ENCODE measurements around the gene TPMT.

The TPMT gene

DNA sequence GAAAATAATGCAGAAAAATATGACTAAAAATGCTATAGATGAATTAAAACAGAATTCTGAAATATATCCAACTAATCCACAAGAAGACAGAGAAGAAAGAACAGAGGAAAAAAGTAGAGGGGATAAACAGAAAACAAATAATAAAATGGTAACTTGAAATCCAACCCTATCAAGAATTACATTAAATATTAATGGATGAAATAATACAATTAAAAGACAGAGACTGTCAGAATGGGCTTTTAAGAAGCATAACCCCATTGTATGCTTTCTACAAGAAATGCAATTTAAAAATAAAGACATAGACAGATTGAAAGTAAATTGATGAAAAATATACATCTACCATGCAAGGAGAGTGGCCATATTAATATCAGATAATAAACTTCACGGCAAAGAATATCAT lies 47.8 kb downstream of the TPMT start:
- no peak for DNase-seq

DNA sequence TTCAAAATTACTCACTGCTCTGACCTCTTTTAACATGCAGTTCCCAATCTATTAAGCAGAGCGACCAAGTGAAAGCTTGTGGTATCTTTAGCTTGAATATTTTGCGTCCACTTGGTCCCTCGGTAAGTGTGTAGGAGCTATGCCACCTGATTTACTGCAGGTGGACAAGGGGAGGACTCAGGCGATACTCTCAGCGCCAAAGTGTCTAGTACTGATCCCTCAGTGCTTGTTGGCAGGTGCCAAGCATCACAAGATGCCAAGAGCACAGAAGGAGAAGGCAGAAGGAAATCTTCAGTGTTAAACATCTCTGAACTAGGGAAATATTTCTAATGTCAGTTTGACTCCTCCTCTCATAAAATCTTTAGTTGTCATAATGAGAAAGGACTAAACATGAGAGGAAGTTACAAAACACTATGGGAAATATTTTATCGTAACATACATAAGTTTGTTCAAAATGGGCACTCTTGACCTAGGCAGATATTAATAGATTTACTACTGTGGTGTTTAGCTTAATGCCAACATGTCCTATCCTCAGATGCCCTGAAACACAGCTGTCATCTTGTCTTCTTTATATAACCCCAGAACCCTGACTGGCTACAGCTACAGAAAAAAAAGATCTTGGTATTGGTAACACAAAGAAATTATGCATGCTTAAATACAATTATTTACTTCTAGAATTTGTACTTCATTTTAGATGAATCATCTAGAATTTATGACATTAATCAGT lies 51.9 kb downstream of the TPMT start:
- DNase-seq, result no peak

DNA sequence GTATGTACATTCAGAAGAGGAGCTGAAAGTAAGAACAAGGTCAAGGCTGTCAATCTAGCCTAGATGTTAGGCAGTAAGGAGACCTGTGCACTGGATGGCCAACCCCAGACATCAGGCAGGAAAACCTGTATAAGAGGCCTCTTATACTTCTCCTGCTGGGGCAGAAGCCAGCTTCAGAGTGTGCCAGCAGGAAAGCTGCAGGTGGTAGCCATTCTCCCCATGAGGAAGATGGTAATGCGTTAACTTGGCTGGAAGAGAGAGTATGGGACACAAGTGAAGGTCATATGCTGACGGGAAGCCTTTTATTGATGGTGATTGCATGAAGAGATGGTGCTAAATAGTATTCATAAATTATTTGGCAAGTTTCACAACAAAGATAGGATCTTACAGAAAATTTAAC lies 53.0 kb downstream of the TPMT start:
- DNase-seq, result no peak

DNA sequence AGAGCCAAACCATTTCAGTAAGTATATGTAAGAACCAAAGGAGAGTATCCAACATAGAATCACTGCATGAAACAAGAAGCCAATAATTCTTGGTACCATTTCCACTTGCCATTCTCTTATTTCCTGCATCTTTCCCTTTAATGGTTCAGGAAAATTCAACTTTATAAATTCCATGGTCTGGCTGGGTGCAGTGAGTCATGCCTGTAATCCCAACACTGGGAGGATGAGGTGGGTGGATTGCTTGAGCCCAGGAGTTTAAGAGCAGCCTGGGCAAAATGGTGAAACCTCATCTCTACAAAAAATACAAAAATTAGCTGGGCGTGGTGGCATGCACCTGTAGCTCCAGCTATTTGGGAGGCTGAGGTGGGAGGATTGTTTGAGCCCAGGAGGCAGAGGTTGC lies 53.6 kb downstream of the TPMT start:
- no peak for DNase-seq

DNA sequence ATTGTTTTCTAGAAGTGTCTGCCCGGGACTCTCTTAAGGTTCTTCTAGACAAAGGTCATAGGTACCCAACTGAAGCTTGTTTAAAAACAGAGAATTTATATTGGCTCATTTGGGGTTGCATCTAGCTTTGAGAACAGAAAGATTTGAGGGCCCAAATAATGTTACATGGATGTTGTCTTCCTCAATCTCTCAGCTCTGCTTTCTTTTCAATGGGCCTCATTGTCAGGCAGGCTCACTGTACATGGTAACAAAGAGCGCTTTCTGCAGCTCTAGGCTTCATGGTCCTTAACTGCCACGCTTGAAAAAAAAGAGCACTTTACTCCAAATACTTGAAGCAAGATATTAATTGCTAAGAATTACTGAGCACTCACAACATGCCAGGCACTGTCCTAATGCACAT lies 54.6 kb downstream of the TPMT start:
- no peak for DNase-seq

DNA sequence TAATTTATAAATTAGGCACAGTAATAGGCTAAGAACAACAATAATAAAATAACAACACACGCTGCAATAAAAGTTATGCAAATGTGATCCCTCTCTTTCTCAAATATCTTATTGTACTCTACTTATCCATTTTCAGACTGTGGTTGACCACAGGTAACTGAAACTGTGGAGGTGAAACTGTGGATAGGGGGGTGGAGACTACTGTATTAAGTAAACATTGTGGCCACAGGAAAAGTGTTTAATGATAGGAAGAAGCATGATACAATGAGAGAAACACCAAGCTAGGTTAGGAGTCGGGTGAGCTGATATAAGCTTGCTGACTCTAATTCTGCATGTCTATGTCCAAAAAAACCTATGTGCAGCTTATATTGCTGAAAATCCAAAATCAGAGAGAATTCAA lies 55.4 kb downstream of the TPMT start:
- DNase-seq, result no peak

DNA sequence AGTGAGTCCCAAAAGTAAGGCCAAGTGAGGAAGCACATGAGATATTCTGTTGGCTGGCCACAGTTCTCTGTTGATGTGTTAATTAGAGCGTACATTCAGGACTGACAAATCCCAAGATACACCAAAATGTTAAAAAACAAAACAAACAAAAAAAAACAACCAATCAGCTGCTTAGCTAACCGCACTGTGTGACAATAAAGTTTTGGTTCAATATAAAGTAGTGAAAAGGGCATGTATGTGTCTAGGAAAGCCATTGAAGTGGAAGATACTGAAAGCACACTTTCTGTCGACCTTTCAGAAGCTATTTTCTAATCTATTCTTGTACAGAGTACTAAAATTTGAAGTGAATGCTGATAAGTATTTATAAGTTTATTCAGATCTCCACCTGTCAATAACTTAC lies 58.5 kb downstream of the TPMT start:
- no peak for DNase-seq

DNA sequence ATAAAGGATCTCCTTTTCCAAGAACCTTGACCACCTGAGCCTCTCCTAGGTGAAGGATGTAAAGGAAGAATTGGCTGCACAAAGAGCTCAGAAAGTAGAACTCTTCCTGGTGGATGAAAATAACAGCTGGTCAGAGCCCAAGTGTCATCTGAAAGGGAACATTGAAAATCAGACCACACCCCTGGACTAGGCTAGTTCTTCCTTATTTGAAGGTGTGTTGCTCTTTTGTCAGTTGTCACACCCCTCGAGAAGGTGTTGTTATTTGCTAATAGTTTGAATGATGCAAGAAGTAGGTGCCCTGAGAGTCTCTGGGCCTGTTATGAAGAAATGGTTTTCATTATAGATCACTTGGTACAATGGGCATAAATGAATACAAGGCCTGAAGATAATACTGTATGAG lies 63.5 kb downstream of the TPMT start:
- DNase-seq, result no peak

DNA sequence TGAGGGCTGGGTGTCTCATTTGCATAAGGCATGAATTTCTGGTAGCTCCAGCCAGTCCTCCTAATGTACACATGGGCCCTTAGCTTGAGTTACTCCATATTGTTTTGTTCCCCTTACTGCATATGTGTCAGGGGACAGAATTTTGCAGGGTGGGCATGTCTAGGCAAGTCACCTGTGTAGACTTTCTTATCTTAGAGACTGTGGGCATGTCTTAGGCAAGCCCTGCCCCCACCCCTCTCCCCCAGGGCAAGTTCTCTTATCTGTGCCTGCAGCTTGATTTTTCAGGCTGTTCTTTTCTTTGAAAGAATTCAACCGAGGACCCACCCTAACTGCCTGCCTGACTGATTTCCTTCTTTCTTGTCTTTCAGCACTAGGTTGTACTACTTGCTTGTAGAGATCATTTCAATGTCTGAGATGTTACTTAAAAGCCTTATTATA lies 64.5 kb downstream of the TPMT start:
- DNase-seq, result no peak

DNA sequence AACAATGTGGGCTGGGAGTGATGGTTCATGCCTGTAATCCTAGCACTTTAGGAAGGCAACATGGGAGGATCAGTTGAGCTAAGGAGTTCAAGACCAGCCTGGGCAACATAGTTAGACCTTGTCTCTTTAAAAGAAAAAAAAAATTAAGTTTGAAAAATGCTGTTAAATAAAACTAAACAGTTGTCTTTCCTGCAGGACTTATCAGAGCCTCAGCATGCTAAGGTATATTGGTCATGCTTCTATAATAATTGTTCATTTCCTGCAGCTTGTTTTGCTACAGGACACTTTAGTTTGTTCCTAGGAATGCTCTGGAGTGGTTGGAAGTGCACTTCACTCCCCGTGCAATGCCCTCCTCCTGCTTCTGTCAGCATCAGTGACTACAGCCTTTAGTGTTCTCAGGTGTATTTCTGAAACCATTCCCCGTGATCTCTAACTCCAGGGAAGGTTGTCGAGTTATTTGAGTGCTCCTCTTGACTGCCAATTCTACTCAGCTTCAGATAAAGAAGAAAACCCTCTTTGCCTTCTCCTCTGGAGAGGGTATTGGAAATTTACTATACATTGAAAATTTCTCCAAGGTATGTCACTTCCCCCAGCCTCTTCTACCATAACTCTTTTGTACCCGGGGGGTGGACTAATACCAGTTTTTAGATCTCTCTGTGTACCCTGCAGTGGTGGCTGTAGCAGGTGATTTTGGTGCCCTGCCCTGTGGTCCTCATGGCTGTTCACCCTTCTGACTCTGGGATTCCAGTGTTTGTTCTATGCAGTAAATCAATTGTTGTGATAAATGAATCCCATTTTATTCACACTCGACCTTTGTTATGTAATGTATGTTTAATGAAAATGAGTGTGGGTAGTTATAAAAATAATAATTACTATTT lies 66.2 kb downstream of the TPMT start:
- DNase-seq, result no peak

DNA sequence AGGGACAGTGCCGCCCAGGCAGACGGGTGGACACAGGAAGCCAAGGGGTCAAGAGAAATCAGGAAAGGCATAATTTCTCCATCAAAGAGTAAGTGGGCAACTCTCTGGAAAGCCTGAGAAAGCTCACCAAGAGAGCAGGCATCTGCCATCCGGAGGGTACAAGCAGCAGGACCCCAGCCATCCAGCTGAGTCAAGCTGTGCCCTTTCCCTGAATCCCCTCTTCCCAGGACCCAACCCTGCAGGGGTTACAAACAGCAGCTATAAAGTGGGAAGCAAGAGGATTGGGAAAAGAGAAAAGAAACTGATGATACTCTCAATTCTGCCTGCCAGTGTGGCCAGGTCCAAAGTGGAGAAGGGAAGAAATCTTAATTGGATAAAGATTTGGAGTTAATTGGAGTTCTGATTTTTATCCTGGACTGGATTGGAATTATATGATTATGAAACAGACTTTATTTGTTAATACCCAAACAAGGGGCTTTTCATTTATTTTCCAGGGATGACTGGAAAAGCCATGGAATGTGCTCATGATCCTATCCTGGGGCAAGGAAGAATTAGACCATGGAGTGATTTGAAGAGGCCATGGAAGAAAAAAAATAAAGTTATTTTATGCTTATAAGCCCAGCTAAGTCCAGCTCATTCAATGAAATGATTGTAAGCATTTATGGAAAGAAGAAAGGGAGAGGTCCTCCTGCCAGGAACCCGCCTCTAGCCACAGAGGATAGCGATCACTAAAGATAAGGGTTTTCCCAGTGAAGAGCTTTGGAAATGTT lies 67.3 kb downstream of the TPMT start:
- no peak for DNase-seq

DNA sequence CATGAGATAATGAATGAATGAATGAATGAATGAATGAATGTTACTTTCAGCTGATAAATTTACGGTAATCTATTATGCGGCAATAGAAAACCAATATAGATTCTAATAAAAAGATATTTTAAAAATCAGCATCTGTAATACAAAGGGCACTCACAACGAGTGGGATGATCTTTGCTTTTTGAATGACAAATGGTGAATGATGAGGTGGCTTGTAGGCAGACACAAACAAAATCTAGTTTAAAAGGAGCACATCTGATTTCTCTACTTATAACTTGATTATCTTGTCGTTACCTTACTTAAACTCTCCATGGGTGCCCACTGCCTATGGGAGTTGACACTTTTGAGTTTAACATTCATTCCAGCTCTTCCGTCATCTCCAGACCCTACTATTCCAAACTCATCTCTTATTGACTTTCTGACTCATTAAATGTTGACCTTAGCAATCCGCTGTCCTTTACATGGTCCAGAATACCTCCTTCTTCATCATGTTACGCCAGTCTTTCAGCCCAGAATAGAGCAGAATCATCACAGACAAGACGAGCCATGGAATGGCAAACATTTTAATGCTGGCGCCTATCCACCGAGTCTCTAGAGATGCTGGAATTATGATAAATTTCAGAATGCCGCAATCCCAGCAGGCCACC lies 73.7 kb downstream of the TPMT start:
- no peak for DNase-seq

DNA sequence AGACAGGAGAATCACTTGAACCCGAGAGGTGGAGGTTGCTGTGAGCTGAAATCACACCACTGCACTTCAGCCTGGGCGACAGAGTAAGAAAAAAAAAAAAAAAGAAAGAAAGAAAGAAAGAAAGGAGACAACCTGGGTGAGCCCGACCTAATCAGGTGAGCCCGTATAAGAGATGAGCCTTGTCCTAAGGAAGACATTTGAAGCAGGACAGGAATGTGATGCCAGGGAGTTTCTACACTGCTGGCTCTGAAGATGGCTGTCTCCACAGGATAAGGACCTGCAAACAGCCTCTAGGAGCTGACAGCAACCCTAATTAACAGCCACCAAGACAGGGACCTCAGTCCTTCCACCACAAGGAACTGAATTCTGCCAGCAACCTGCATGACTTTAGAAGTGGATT lies 74.3 kb downstream of the TPMT start:
- no peak for DNase-seq

DNA sequence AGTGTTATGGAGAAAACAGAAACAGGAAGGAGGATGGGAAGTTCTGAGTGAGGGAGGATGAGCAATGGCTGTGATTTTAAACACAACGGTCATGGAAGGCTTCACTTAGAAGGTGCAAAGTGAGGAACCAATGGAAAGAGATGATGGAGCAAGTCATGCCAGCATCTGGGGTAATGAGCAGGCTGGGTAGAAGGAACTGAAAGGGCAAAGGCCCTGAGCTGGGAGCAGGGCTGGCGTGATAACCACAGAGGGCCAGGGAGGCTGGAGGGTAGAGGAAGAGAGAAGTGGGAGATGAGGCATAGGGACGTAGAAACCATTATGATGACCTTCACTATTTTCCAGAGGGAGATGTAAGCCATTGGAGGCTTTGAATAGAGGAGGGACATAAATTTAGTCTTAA lies 76.0 kb downstream of the TPMT start:
- DNase-seq, result no peak

All from NCI-H1417 treated with DMSO at 0.1 percent for 48 hours (cell line).